ENCODE measurements around the gene EFCAB5.
"Not testable (repeated sequence)": the region's sequence is repeated elsewhere in the genome, so short reads cannot be mapped to it uniquely, and the experiment has no call there.

GRCh38 chr17:30025325-30025724 is 83.9 kb downstream of the EFCAB5 start:
- not testable (repeated sequence) for TF ChIP-seq CTCF, EP300 (IDR thresholded peaks at IDR 0.05)

Measured in esophagus muscularis mucosa (tissue), 3 donors.